ENCODE data around the gene BLACAT1. TPM values are rescaled to one million over a fixed set of nuclear protein-coding genes. Genes with fewer than 3 reads are reported as not detected.

BLACAT1 gene
- under 1 TPM; 0.14 to 0.34 TPM for total RNA-seq
- long read RNA-seq = 0 reads

GRCh38 chr1:205455581-205456382 lies at the start of gene BLACAT1:
TSS of gene BLACAT1 (minus strand) at chr1:205456045.
- no peak for ATAC-seq
- no peak for DNase-seq
- intact Hi-C loops (cut with DNase I, micrococcal nuclease) = no loop called here

GRCh38 chr1:205505076-205505729 lies 49.4 kb upstream of the BLACAT1 start:
- peak in 1 of 2 donors; percentile 48 for DNase-seq
- peak; percentile 30 for ATAC-seq
- intact Hi-C loops (cut with DNase I, micrococcal nuclease) = no loop called here

DNA sequence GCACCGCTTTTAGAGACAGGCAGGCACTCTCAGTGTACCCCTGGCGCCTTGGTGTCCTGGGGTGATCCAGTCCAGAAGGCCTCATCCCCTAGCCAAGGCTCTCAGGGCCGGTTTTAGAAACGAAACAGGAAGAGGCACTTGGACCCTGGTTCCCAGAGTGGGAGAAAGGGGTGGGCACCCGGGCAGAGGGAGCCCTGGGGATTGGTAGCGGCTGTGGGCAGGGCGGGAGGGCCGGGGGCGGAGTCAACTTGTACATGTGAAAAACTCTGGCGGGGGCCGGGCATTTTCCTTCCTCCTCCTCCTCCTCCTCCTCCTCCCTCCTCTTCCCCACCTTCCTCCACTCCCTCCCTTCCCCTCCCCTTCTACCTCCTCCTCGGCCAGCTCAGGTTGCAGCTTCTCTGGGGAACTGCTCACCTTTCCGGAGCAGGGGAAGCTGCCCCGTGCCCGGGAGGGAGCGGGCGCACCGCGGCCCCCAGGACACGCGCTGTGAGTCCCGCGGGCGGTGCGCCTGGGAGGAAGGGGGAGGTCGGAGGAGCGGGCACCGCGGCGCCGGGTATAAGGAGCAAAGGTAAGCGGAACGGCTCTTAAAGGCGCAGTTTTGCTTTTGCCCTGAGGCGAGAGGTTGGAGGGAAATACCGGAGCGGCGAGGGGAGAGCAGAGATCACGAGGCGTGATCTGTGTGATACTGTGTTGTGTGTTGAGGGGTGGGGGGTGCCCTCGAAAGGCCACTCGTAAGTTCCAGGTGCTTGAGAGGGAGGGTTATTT lies 48.6 kb upstream of the BLACAT1 start, which contains the start of gene CDK18:
CDK18 (plus strand) TSS at position 359 of the 765 bp plus-strand sequence. CDS start 18,499 bp downstream, outside the sequence.
- DNase-seq (peak; percentile 89 to 92), ATAC-seq (peak; percentile 87)
- intact Hi-C loops (cut with DNase I, micrococcal nuclease) = no loop called here

- DNase-seq = no peak
- no peak for ATAC-seq
- intact Hi-C loops (cut with DNase I, micrococcal nuclease) = no loop called here
Measured at GRCh38 chr1:205502992-205503391, 47.1 kb upstream of the BLACAT1 start.

DNA sequence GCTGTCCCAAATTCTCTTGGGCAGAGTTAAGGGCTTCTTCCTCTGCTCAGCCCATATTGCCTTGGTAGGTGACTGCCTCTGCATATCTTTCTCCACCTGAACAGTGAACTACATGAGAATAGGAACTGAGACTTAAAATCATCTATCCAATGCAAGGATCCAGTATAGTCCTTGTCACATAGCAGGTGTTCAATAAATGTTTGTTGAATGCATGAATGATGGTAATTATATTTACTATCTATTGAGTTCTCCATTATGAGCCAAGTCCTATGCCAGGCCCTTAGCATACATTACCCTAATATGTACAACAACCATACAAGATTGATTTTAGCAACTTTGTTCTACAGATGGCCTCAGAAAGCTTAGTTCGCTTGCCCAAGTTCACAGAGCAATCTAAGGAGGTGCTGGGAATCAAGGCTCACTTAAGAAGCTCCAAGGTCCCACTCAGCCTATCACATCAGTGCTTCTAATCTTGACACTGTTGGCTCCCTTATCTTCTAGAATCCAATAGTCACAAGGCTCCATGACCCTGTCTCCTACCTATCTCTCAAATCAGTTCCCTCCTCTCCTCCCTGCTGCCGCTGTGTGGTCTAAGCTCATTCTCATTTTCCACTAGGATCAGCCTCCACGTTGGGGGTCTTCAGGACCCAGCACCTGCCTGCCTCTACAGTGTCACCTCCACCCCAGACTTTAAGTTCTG lies 46.4 kb upstream of the BLACAT1 start:
- DNase-seq (no peak), ATAC-seq (no peak)
- intact Hi-C loops (cut with DNase I, micrococcal nuclease) = no loop called here

DNA sequence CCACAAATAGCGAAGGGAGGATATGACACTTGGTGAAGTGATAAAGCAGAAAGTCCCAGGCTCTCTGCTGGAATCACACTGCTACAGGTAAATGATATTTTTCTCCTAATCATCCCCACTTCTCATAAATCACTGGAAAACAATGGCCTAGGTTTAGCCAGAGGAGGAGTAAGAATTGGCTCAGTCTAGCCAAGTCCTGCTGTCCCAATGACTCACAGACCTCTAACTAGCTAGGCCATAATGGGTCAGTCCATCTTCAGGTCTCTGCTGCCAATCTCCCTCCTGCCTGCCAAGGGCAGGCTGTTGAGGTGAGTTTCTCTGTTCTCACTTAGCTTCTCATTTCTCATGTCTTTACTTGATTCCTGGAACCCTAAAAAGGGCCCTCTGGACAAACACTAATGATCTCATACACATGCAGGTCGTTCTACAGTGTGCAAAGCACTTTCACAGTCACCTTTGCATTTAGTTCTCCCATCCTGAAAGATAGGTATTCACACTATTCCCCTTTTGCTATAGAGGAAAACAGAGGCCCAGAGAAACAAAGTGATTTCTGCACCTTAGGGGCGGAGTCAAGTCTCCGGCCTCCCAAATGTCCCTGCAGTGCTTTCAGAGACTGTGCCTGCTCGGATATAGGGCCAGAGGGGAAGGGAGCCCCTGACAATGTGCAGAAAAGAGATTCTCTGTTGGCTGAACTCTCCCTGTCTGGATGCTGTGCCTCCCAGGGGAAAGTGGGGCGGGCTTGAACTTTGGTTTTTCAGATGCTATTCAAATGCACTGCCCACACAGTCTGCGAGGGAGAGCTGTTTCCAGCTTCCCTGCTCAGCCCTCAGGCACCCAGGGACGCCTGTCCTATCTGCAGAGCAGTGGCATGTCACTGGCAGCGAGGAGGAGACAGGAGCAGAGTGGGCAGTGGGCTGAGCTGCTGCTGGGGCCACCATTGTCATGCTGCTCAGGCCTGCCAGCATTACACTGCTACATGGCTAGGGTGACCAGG lies 44.7 kb upstream of the BLACAT1 start:
- ATAC-seq (no peak), DNase-seq (no peak)
- intact Hi-C loops (cut with DNase I, micrococcal nuclease) = no loop called here

GRCh38 chr1:205499789-205500188 lies 43.9 kb upstream of the BLACAT1 start:
- intact Hi-C loops (cut with DNase I, micrococcal nuclease) = no loop called here
- ATAC-seq (no peak), DNase-seq (no peak)

GRCh38 chr1:205497351-205497750 lies 41.5 kb upstream of the BLACAT1 start:
- ATAC-seq = peak; percentile 19
- intact Hi-C loops (cut with DNase I, micrococcal nuclease) = no loop called here
- no peak for DNase-seq

DNA sequence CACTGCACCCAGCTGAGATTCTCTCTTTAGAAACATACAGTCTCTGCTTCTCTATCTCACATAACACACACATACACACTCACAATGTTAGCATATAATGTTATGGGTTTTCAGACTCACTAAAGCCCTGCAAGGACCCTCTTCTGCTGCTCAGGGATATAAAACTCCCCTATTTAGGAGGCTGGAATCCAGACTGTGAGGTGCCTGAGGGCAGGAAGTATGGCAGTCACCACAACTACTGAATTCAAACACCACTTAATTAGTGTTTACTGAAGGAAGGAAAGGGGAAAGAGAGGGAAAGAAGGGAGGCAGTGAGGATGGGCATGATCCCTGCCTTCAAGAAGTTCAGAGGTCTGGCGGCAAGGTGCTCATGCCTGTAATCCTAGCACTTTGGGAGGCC lies 40.8 kb upstream of the BLACAT1 start:
- intact Hi-C loops (cut with DNase I, micrococcal nuclease) = no loop called here
- no peak for ATAC-seq
- no peak for DNase-seq

GRCh38 chr1:205495237-205495823 lies 39.5 kb upstream of the BLACAT1 start:
- ATAC-seq (peak; percentile 91), DNase-seq (peak; percentile 54 to 60)
- intact Hi-C loops (cut with DNase I, micrococcal nuclease) = no loop called here

DNA sequence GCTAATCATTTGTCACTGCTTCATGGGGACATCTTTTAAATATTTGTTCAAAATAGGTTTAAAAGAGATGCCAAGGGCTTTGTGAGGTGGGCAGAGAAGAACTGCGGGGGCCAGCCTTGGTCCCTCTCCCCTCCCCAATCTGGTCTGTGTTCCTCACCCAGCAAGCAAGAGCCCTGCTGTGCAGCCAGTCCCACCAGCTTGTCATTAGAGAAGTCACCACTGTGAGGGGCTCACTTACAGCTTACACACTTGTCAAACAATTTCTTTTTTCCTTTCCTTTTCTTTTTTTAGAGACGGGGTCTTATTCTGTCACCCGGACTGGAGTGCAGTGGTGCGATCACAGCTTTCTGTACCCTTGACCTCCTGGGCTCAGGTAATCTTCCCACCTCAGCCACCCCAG lies 38.3 kb upstream of the BLACAT1 start:
- intact Hi-C loops (cut with DNase I, micrococcal nuclease) = no loop called here
- ATAC-seq = no peak

GRCh38 chr1:205493241-205494085 lies 37.6 kb upstream of the BLACAT1 start:
- DNase-seq (no peak), ATAC-seq (no peak)
- intact Hi-C loops (cut with DNase I, micrococcal nuclease) = no loop called here

More for the DNA sequence above, 38.3 kb upstream of the BLACAT1 start:
- DNase-seq = no peak

- intact Hi-C loops (cut with DNase I, micrococcal nuclease) = no loop called here
Measured at GRCh38 chr1:205492774-205493173, 36.9 kb upstream of the BLACAT1 start.

GRCh38 chr1:205492201-205492667 lies 36.4 kb upstream of the BLACAT1 start:
- intact Hi-C loops (cut with DNase I, micrococcal nuclease) = no loop called here
- ATAC-seq (no peak), DNase-seq (no peak)

More at GRCh38 chr1:205492774-205493173, 36.9 kb upstream of the BLACAT1 start:
- DNase-seq (no peak), ATAC-seq (peak; percentile 32)

DNA sequence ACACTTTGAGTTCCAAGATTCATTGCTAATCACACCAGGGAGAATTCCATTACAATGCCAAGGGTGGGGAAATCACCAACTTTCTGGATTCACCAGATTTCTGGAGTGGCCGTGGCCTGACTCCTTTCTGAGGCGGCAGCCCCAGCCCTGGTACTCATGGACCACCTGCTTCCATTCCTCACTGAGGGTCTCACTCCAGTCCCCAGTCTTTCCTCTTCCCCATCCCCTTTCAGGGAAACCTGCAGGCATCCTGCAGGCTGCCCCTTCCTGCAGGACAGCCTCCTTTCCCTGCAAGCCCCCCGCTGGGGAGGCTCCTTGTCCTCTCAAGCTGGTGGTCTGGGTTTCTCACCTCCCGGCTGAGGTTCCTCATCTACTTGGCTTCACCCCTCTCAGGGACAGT lies 35.9 kb upstream of the BLACAT1 start:
- intact Hi-C loops (cut with DNase I, micrococcal nuclease) = no loop called here

GRCh38 chr1:205488074-205488723 lies 32.4 kb upstream of the BLACAT1 start:
- ATAC-seq (peak; percentile 69), DNase-seq (peak; percentile 45 to 62)
- intact Hi-C loops (cut with DNase I, micrococcal nuclease) = loop anchor here (5.0 to 10.0 kb wide), 4 partner anchors 34 to 136 kb away; partner anchors contain the start of gene KLHDC8A (in 1 of the 2)

More for the DNA sequence above, 35.9 kb upstream of the BLACAT1 start:
- no peak for ATAC-seq
- no peak for DNase-seq

All from left colon (tissue), 2 donors.